WTC11 (cell line): ENCODE data around the gene CBX1. TPM values are rescaled to one million over a fixed set of nuclear protein-coding genes. Genes with fewer than 3 reads are reported as not detected.

Experiments
- ATAC-seq: fragments of 200-7000 bp; cut with Tn5 transposase; 2 replicates; pipeline ENCODE4 v1.10.0; 2021; ENCODE audit warnings: mild to moderate bottlenecking, moderate library complexity
- CTCF ChIA-PET: fragments of 300-600 bp; sonication (Branson Sonifier 250); formaldehyde crosslinking; loops from one replicate; lab custom pipeline; 2021; ENCODE audit warnings: antibody characterized with exemption; lab: Charles Lee
- POLR2A ChIA-PET: fragments of 350-600 bp; sonication (Branson Sonifier 250); formaldehyde crosslinking; loops from one replicate; lab custom pipeline; 2021; ENCODE audit warnings: antibody characterized with exemption; lab: Charles Lee
- DNase-seq: peaks from one replicate; pipeline ENCODE4 v3.0.0; 2021; ENCODE audit warnings: low spot score
- H3K27ac Mint-ChIP-seq: 2 replicates; pipeline ENCODE4 v1.8.0; 2021; ENCODE audit warnings: mixed read lengths
- H3K27me3 Mint-ChIP-seq: 2 replicates; pipeline ENCODE4 v1.8.0; 2021; ENCODE audit warnings: low read depth, mild to moderate bottlenecking, moderate library complexity, mixed read lengths
- H3K36me3 Mint-ChIP-seq: 2 replicates; pipeline ENCODE4 v1.8.0; 2021; ENCODE audit warnings: mixed read lengths
- H3K4me1 Mint-ChIP-seq: 2 replicates; pipeline ENCODE4 v1.8.0; 2022; ENCODE audit warnings: mixed read lengths
- H3K4me3 Mint-ChIP-seq: 2 replicates; pipeline ENCODE4 v1.8.0; 2021; ENCODE audit warnings: mild to moderate bottlenecking, moderate library complexity, mixed read lengths
- H3K9me3 Mint-ChIP-seq: 2 replicates; pipeline ENCODE4 v1.8.0; 2021; ENCODE audit warnings: mixed read lengths
- ATF1 ChIP-seq: sonication (generic); formaldehyde crosslinking; IDR thresholded peaks from 2 replicates; pipeline ENCODE4 v1.8.1; 2023; ENCODE audit warnings: mild to moderate bottlenecking, moderate library complexity, missing genetic modification reagents
- CREM ChIP-seq: sonication (generic); formaldehyde crosslinking; IDR thresholded peaks from 2 replicates; pipeline ENCODE4 v1.8.1; 2022; ENCODE audit warnings: mild to moderate bottlenecking, missing genetic modification reagents, moderate library complexity
- CTCF ChIP-seq: fragments of 200-600 bp; IDR thresholded peaks from 2 replicates; pipeline ENCODE4 v1.8.0; 2022; ENCODE audit warnings: antibody characterized with exemption
- ELF4 ChIP-seq: sonication (generic); formaldehyde crosslinking; IDR thresholded peaks from 2 replicates; pipeline ENCODE4 v1.8.1; 2022; ENCODE audit warnings: low read depth, mild to moderate bottlenecking, moderate library complexity, missing genetic modification reagents
- EMX1 ChIP-seq: fragments of 250-450 bp; sonication (Bioruptor Pico); IDR thresholded peaks from 2 replicates; pipeline ENCODE4 v1.8.0; 2021; ENCODE audit warnings: mild to moderate bottlenecking
- KAT7 ChIP-seq: sonication (generic); formaldehyde crosslinking; IDR thresholded peaks from 2 replicates; pipeline ENCODE4 v1.8.1; 2023; ENCODE audit warnings: missing genetic modification reagents, mild to moderate bottlenecking, borderline replicate concordance
- NR2C2 ChIP-seq: sonication (generic); formaldehyde crosslinking; IDR thresholded peaks from 2 replicates; pipeline ENCODE4 v1.8.0; 2022; ENCODE audit warnings: mild to moderate bottlenecking, missing genetic modification reagents
- PREB ChIP-seq: sonication (generic); formaldehyde crosslinking; IDR thresholded peaks from 2 replicates; pipeline ENCODE4 v1.8.1; 2022; ENCODE audit warnings: mild to moderate bottlenecking, missing genetic modification reagents, moderate library complexity, borderline replicate concordance
- TEAD1 ChIP-seq: sonication (generic); formaldehyde crosslinking; IDR thresholded peaks from 2 replicates; pipeline ENCODE4 v1.8.0; 2022; ENCODE audit warnings: mild to moderate bottlenecking, missing genetic modification reagents
- TEAD4 ChIP-seq: sonication (generic); formaldehyde crosslinking; IDR thresholded peaks from 2 replicates; pipeline ENCODE4 v1.8.0; 2022; ENCODE audit warnings: mild to moderate bottlenecking, missing genetic modification reagents
- ZNF121 ChIP-seq: sonication (generic); formaldehyde crosslinking; IDR thresholded peaks from 2 replicates; pipeline ENCODE4 v1.8.0; 2023; ENCODE audit warnings: missing genetic modification reagents
- ZNF263 ChIP-seq: sonication (generic); formaldehyde crosslinking; IDR thresholded peaks from 2 replicates; pipeline ENCODE4 v1.8.1; 2022; ENCODE audit warnings: low read depth, mild to moderate bottlenecking, moderate library complexity, missing genetic modification reagents
- ZNF396 ChIP-seq: fragments of 250-450 bp; sonication (Bioruptor Pico); IDR thresholded peaks from 2 replicates; pipeline ENCODE4 v1.8.0; 2021; ENCODE audit warnings: mild to moderate bottlenecking, moderate library complexity, borderline replicate concordance
- ZNF423 ChIP-seq: fragments of 250-450 bp; sonication (Bioruptor Pico); IDR thresholded peaks from 2 replicates; pipeline ENCODE4 v2.1.2; 2022; ENCODE audit warnings: mild to moderate bottlenecking, moderate library complexity
- ZNF512 ChIP-seq: sonication (generic); formaldehyde crosslinking; IDR thresholded peaks from 2 replicates; pipeline ENCODE4 v1.8.1; 2022; ENCODE audit warnings: missing genetic modification reagents, borderline replicate concordance
- ZNF671 ChIP-seq: fragments of 250-450 bp; sonication (Bioruptor Pico); IDR thresholded peaks from 2 replicates; pipeline ENCODE4 v1.8.0; 2021; ENCODE audit warnings: mild to moderate bottlenecking
- total RNA-seq: library from RNA; stranded (reverse); gene quantifications from 3 replicates; pipeline ENCODE4 v1.2.3, GENCODE V29; 2021
- TF ChIP-seq, protein P1 (sequence below): fragments of 250-450 bp; sonication (Bioruptor Pico); IDR thresholded peaks from 2 replicates; pipeline ENCODE4 v1.8.0; 2021; ENCODE audit warnings: mild to moderate bottlenecking
- TF ChIP-seq, protein P2 (sequence below): sonication (generic); formaldehyde crosslinking; IDR thresholded peaks from 2 replicates; pipeline ENCODE4 v1.8.0; 2022; ENCODE audit warnings: mild to moderate bottlenecking, missing genetic modification reagents
- TF ChIP-seq, protein P3 (sequence below): fragments of 250-450 bp; sonication (Bioruptor Pico); IDR thresholded peaks from 2 replicates; pipeline ENCODE4 v1.9.0; 2021; ENCODE audit warnings: mild to moderate bottlenecking, borderline replicate concordance
- TF ChIP-seq, protein P4 (sequence below): sonication (generic); formaldehyde crosslinking; IDR thresholded peaks from 2 replicates; pipeline ENCODE4 v1.8.1; 2023; ENCODE audit warnings: mild to moderate bottlenecking, missing genetic modification reagents, borderline replicate concordance

Gene CBX1
- total RNA-seq, 1 experiment from 2014 or later, result 162 TPM

DNA sequence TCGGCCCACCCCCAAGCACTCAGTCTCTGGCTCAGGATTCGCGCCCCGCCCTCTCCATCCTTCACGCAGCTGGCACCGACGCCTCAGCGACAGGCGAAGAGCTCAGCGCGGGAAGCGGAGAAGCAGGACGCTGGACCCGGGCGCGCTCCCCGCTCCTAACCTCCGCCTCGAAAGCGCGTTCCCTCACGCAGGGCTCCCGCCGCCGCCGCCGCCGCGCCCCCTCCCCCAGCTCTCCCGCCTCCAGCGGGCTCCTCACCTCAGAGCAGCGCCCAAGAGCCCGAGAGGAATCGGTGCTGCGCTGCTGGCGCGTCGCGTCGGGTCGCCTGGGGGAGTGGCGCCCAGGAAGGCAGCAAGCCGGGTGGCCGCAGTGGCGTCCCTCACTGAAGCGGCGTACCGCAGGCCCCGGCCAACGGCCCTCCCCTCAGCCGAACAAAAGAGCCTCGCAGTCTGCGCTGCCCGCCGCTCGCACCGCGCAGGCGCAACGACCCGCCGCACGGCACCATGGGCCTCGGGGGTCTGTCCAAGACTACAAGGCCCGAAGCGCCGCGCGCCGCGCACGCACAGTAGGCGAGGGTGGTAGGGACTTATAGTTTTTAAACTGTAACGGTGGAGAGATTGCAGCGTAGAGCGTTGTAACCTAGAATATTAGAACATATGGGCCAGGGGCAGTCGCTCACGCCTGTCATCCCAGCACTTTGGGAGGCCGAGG lies at the start of gene CBX1 (continued):
- TF ChIP-seq PREB (CRISPR knock-in tag), result 0 out of 2 replicates have a peak, but pooled peaks have one; percentile 33
- TF ChIP-seq, protein P1, sequence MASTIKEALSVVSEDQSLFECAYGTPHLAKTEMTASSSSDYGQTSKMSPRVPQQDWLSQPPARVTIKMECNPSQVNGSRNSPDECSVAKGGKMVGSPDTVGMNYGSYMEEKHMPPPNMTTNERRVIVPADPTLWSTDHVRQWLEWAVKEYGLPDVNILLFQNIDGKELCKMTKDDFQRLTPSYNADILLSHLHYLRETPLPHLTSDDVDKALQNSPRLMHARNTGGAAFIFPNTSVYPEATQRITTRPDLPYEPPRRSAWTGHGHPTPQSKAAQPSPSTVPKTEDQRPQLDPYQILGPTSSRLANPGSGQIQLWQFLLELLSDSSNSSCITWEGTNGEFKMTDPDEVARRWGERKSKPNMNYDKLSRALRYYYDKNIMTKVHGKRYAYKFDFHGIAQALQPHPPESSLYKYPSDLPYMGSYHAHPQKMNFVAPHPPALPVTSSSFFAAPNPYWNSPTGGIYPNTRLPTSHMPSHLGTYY (CRISPR knock-in tag), result no peak
- TF ChIP-seq, protein P2, sequence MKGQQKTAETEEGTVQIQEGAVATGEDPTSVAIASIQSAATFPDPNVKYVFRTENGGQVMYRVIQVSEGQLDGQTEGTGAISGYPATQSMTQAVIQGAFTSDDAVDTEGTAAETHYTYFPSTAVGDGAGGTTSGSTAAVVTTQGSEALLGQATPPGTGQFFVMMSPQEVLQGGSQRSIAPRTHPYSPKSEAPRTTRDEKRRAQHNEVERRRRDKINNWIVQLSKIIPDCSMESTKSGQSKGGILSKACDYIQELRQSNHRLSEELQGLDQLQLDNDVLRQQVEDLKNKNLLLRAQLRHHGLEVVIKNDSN, result peak; percentile 58; the same call in 1 of the 2 replicates
- no peak for TF ChIP-seq CTCF
- TF ChIP-seq TEAD4 (CRISPR knock-in tag), result no peak
- no peak for TF ChIP-seq ZNF396
- peak; percentile 84; the same call in 1 of the 2 replicates for TF ChIP-seq TEAD1 (CRISPR knock-in tag)
- 0 out of 2 replicates have a peak, but pooled peaks have one; percentile 11 for TF ChIP-seq CREM (CRISPR knock-in tag)
- TF ChIP-seq EMX1 (CRISPR knock-in tag), result no peak
- TF ChIP-seq ZNF263, result no peak
- TF ChIP-seq, protein P3, sequence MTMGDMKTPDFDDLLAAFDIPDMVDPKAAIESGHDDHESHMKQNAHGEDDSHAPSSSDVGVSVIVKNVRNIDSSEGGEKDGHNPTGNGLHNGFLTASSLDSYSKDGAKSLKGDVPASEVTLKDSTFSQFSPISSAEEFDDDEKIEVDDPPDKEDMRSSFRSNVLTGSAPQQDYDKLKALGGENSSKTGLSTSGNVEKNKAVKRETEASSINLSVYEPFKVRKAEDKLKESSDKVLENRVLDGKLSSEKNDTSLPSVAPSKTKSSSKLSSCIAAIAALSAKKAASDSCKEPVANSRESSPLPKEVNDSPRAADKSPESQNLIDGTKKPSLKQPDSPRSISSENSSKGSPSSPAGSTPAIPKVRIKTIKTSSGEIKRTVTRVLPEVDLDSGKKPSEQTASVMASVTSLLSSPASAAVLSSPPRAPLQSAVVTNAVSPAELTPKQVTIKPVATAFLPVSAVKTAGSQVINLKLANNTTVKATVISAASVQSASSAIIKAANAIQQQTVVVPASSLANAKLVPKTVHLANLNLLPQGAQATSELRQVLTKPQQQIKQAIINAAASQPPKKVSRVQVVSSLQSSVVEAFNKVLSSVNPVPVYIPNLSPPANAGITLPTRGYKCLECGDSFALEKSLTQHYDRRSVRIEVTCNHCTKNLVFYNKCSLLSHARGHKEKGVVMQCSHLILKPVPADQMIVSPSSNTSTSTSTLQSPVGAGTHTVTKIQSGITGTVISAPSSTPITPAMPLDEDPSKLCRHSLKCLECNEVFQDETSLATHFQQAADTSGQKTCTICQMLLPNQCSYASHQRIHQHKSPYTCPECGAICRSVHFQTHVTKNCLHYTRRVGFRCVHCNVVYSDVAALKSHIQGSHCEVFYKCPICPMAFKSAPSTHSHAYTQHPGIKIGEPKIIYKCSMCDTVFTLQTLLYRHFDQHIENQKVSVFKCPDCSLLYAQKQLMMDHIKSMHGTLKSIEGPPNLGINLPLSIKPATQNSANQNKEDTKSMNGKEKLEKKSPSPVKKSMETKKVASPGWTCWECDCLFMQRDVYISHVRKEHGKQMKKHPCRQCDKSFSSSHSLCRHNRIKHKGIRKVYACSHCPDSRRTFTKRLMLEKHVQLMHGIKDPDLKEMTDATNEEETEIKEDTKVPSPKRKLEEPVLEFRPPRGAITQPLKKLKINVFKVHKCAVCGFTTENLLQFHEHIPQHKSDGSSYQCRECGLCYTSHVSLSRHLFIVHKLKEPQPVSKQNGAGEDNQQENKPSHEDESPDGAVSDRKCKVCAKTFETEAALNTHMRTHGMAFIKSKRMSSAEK (CRISPR knock-in tag), result no peak
- TF ChIP-seq ZNF512 (CRISPR knock-in tag), result no peak
- no peak for TF ChIP-seq ZNF671 (CRISPR knock-in tag)
- peak; percentile 92; the same call in 1 of the 2 replicates for TF ChIP-seq KAT7 (CRISPR knock-in tag)
- TF ChIP-seq, all 79 proteins: peak for 26

DNA sequence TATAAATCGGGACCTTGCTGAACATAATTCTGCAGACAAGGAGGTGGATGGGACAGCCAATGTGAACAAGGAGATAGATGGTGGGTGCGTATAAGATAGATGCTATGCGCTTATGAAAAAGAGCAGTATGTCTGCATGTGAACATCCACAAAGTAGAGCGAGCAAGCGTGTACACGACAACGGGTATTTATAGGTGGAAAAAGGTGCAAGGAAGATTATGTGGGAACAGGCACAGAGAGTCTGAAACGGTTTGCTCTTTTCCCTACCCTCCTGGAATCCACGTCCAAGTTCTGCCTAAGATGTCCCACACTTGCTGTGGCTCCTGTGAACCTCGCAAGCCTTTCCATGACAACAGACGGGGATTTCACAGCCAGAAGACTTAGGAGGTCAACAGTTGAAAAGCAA lies 49.3 kb upstream of the CBX1 start:
- no peak overlapping the region for H3K4me3 Mint-ChIP-seq
- DNase-seq, result no peak
- H3K27me3 Mint-ChIP-seq, result peaks cover 9% of the 10 kb centered on the region
- H3K4me1 Mint-ChIP-seq, result peaks cover 32% of the 10 kb centered on the region
- H3K36me3 Mint-ChIP-seq, result no peaks in the 10 kb centered on the region
- ChIA-PET POLR2A (no interaction called here), CTCF (interaction anchor here (1.1 to 1.3 kb wide), 2 partner anchors 15 to 104 kb away, joined by 3 to 4 read pairs; no protein-coding TSS in a partner anchor)
- no peaks in the 10 kb centered on the region for H3K9me3 Mint-ChIP-seq
- ATAC-seq, result no peak
- no peak overlapping the region for H3K27ac Mint-ChIP-seq
- no peak for TF ChIP-seq ZNF423
- TF ChIP-seq NR2C2, result no peak
- no peak for TF ChIP-seq ATF1 (CRISPR knock-in tag)
- TF ChIP-seq ZNF121, result no peak
- TF ChIP-seq ELF4, result no peak
- TF ChIP-seq, protein P4, sequence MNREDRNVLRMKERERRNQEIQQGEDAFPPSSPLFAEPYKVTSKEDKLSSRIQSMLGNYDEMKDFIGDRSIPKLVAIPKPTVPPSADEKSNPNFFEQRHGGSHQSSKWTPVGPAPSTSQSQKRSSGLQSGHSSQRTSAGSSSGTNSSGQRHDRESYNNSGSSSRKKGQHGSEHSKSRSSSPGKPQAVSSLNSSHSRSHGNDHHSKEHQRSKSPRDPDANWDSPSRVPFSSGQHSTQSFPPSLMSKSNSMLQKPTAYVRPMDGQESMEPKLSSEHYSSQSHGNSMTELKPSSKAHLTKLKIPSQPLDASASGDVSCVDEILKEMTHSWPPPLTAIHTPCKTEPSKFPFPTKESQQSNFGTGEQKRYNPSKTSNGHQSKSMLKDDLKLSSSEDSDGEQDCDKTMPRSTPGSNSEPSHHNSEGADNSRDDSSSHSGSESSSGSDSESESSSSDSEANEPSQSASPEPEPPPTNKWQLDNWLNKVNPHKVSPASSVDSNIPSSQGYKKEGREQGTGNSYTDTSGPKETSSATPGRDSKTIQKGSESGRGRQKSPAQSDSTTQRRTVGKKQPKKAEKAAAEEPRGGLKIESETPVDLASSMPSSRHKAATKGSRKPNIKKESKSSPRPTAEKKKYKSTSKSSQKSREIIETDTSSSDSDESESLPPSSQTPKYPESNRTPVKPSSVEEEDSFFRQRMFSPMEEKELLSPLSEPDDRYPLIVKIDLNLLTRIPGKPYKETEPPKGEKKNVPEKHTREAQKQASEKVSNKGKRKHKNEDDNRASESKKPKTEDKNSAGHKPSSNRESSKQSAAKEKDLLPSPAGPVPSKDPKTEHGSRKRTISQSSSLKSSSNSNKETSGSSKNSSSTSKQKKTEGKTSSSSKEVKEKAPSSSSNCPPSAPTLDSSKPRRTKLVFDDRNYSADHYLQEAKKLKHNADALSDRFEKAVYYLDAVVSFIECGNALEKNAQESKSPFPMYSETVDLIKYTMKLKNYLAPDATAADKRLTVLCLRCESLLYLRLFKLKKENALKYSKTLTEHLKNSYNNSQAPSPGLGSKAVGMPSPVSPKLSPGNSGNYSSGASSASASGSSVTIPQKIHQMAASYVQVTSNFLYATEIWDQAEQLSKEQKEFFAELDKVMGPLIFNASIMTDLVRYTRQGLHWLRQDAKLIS, result no peak
